HepG2 (cell line): ENCODE data around the gene SRC. TPM values are rescaled to one million over a fixed set of nuclear protein-coding genes. Genes with fewer than 3 reads are reported as not detected.

Experiments used
- ARNT ChIP-seq: fragments of 450-650 bp; IDR thresholded peaks from 2 replicates; pipeline ENCODE4 v1.6.1; 2017
- JUND ChIP-seq: sonication (generic); formaldehyde crosslinking; IDR thresholded peaks from 2 replicates; pipeline ENCODE4 v1.8.0; 2022; ENCODE audit warnings: mild to moderate bottlenecking, missing genetic modification reagents
- KDM2A ChIP-seq: sonication (generic); formaldehyde crosslinking; IDR thresholded peaks from 2 replicates; pipeline ENCODE4 v1.4.0; 2020; ENCODE audit warnings: low read depth, missing genetic modification reagents, borderline replicate concordance
- NFKBIZ ChIP-seq: IDR thresholded peaks from 2 replicates; pipeline ENCODE4 v1.6.1; 2018; ENCODE audit warnings: missing genetic modification reagents, missing compliant biosample characterization
- NFYC ChIP-seq: IDR thresholded peaks from 2 replicates; pipeline ENCODE4 v1.6.1; 2016; ENCODE audit warnings: missing genetic modification reagents, missing compliant biosample characterization
- NR3C1 ChIP-seq: sonication (generic); formaldehyde crosslinking; IDR thresholded peaks from 2 replicates; pipeline ENCODE4 v1.4.0; 2020; ENCODE audit warnings: missing genetic modification reagents
- THYN1 ChIP-seq: sonication (generic); formaldehyde crosslinking; IDR thresholded peaks from 2 replicates; pipeline ENCODE4 v1.8.1; 2023; ENCODE audit warnings: low read depth, mild to moderate bottlenecking, moderate library complexity, missing genetic modification reagents, borderline replicate concordance
- TP53 ChIP-seq: sonication (generic); formaldehyde crosslinking; conservative IDR thresholded peaks from 2 replicates; pipeline ENCODE4 v1.4.0; 2020; ENCODE audit warnings: missing genetic modification reagents
- ZFP1 ChIP-seq: IDR thresholded peaks from 2 replicates; pipeline ENCODE4 v1.6.1; 2016
- ZNF136 ChIP-seq: sonication (generic); formaldehyde crosslinking; IDR thresholded peaks from 2 replicates; pipeline ENCODE4 v1.8.1; 2022; ENCODE audit warnings: low read depth, mild to moderate bottlenecking, moderate library complexity, missing genetic modification reagents
- ZNF549 ChIP-seq: sonication (generic); formaldehyde crosslinking; IDR thresholded peaks from 2 replicates; pipeline ENCODE4 v1.5.0; 2020; ENCODE audit warnings: missing genetic modification reagents
- ZNF672 ChIP-seq: sonication (generic); formaldehyde crosslinking; IDR thresholded peaks from 2 replicates; pipeline ENCODE4 v1.8.1; 2022; ENCODE audit warnings: missing genetic modification reagents
- ZNF747 ChIP-seq: sonication (generic); formaldehyde crosslinking; IDR thresholded peaks from 2 replicates; pipeline ENCODE4 v1.8.1; 2023; ENCODE audit warnings: missing genetic modification reagents, mild to moderate bottlenecking, borderline replicate concordance
- ZSCAN31 ChIP-seq: sonication (generic); formaldehyde crosslinking; IDR thresholded peaks from 2 replicates; pipeline ENCODE4 v1.5.0; 2020; ENCODE audit warnings: low read depth, mild to moderate bottlenecking, missing genetic modification reagents
- polyA plus RNA-seq, 8 experiments: library from polyadenylated mRNA; depleted of rRNA in 3 of 8; stranded (reverse) in 7 of 8; unstranded in 1 of 8; fragments of >200 nt; fragmentation: Illumina TruSeq in 4 of 8; extraction: Trizol in 4 of 8; gene quantifications; 2 replicates each; pipeline versions ENCODE4 v1.2.1 to v1.2.3, GENCODE V29; 2011 to 2016; ENCODE audit warnings: low read depth in 4 of 8, missing spikeins in 1 of 8, mixed read lengths in 1 of 8; ENCODE audit not compliant: insufficient read depth in 1 of 8
- total RNA-seq, 5 experiments: library from RNA; depleted of rRNA; stranded (reverse); fragments of >200 nt; fragmentation: Illumina TruSeq; extraction: Trizol; gene quantifications; 2 replicates each; pipeline ENCODE4 v1.2.3, GENCODE V29; 2016; ENCODE audit warnings: low read depth in 1 of 5
- TF ChIP-seq, protein P1 (sequence below), 2 experiments: sonication (generic) in 1 of 2; formaldehyde crosslinking in 1 of 2; IDR thresholded peaks; 2 replicates each; pipeline versions ENCODE4 v1.6.1 to v1.9.0; 2014 to 2022; ENCODE audit warnings: antibody characterized with exemption in 1 of 2, borderline replicate concordance in 1 of 2, inconsistent platforms in 1 of 2, low read depth in 1 of 2, missing genetic modification reagents in 1 of 2
- TF ChIP-seq, protein P2 (sequence below), 2 experiments: fragments of 450-650 bp in 1 of 2; sonication (generic) in 1 of 2; formaldehyde crosslinking; IDR thresholded peaks; 2 replicates each; pipeline versions ENCODE4 v1.5.0 to v1.8.0; 2020 to 2022; ENCODE audit warnings: mild to moderate bottlenecking in 1 of 2, missing genetic modification reagents in 1 of 2
- TF ChIP-seq, protein P3 (sequence below): sonication (generic); formaldehyde crosslinking; IDR thresholded peaks from 2 replicates; pipeline ENCODE4 v1.4.0; 2020; ENCODE audit warnings: missing genetic modification reagents
- TF ChIP-seq, protein P4 (sequence below): sonication (generic); formaldehyde crosslinking; IDR thresholded peaks from 2 replicates; pipeline ENCODE4 v1.8.0; 2022; ENCODE audit warnings: missing genetic modification reagents, mild to moderate bottlenecking, borderline replicate concordance
- TF ChIP-seq, protein P5 (sequence below): sonication (generic); formaldehyde crosslinking; IDR thresholded peaks from 2 replicates; pipeline ENCODE4 v1.5.0; 2020; ENCODE audit warnings: mild to moderate bottlenecking, missing genetic modification reagents

The SRC gene
- total and polyA plus RNA-seq, 2 of the 13 experiments (the other 11 are each of a cell fraction or from before 2014, with no cell fraction given), result 54.7 to 192 TPM

DNA sequence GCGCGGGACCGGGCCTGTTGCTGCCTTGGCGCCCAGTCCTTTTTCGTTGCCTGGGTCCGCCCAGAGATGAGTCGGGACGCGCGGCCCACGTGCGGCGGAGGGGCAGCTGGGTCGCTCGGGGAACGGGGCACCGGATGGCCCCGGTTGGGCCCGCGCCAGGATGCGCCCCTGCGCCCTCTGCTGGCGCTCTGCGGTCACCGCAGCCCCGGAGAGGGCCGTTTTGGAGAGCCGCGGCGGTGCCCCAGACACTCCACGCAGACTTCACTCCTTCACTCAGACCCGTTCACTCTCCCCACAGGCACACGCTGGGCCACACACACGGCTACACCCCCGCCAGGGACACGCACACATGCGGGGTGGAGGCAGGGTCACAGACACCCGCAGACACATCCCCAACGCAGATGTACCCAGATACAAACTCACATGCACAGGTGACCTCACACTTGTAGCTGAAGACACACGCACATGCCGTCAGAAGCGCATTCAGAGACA is 38.8 kb downstream of the SRC start (continued):
- TF ChIP-seq, protein P1, sequence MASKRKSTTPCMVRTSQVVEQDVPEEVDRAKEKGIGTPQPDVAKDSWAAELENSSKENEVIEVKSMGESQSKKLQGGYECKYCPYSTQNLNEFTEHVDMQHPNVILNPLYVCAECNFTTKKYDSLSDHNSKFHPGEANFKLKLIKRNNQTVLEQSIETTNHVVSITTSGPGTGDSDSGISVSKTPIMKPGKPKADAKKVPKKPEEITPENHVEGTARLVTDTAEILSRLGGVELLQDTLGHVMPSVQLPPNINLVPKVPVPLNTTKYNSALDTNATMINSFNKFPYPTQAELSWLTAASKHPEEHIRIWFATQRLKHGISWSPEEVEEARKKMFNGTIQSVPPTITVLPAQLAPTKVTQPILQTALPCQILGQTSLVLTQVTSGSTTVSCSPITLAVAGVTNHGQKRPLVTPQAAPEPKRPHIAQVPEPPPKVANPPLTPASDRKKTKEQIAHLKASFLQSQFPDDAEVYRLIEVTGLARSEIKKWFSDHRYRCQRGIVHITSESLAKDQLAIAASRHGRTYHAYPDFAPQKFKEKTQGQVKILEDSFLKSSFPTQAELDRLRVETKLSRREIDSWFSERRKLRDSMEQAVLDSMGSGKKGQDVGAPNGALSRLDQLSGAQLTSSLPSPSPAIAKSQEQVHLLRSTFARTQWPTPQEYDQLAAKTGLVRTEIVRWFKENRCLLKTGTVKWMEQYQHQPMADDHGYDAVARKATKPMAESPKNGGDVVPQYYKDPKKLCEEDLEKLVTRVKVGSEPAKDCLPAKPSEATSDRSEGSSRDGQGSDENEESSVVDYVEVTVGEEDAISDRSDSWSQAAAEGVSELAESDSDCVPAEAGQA (IDR thresholded peaks at IDR 0.05; ENCODE audit: low read depth), result no peak
- TF ChIP-seq, protein P1 (CRISPR knock-in tag; IDR thresholded peaks at IDR 0.05; ENCODE audit: borderline replicate concordance), result no peak
- peak; percentile 38; the same call in 1 of the 2 replicates for TF ChIP-seq ZNF672
- no peak for TF ChIP-seq NFKBIZ (CRISPR knock-in tag)
- TF ChIP-seq ZNF136, result no peak
- TF ChIP-seq TP53 (CRISPR knock-in tag), result no peak
- no peak for TF ChIP-seq NR3C1
- no peak for TF ChIP-seq ZNF549 (CRISPR knock-in tag)
- TF ChIP-seq, protein P2, sequence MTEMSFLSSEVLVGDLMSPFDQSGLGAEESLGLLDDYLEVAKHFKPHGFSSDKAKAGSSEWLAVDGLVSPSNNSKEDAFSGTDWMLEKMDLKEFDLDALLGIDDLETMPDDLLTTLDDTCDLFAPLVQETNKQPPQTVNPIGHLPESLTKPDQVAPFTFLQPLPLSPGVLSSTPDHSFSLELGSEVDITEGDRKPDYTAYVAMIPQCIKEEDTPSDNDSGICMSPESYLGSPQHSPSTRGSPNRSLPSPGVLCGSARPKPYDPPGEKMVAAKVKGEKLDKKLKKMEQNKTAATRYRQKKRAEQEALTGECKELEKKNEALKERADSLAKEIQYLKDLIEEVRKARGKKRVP (CRISPR knock-in tag; IDR thresholded peaks at IDR 0.05), result no peak
- TF ChIP-seq JUND, result no peak
- TF ChIP-seq THYN1 (CRISPR knock-in tag), result no peak
- TF ChIP-seq, protein P3, sequence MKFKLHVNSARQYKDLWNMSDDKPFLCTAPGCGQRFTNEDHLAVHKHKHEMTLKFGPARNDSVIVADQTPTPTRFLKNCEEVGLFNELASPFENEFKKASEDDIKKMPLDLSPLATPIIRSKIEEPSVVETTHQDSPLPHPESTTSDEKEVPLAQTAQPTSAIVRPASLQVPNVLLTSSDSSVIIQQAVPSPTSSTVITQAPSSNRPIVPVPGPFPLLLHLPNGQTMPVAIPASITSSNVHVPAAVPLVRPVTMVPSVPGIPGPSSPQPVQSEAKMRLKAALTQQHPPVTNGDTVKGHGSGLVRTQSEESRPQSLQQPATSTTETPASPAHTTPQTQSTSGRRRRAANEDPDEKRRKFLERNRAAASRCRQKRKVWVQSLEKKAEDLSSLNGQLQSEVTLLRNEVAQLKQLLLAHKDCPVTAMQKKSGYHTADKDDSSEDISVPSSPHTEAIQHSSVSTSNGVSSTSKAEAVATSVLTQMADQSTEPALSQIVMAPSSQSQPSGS (CRISPR knock-in tag), result peak; percentile 23; the same call in 1 of the 2 replicates
- TF ChIP-seq, protein P4, sequence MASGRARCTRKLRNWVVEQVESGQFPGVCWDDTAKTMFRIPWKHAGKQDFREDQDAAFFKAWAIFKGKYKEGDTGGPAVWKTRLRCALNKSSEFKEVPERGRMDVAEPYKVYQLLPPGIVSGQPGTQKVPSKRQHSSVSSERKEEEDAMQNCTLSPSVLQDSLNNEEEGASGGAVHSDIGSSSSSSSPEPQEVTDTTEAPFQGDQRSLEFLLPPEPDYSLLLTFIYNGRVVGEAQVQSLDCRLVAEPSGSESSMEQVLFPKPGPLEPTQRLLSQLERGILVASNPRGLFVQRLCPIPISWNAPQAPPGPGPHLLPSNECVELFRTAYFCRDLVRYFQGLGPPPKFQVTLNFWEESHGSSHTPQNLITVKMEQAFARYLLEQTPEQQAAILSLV, result no peak; the same call in 1 of the 2 replicates
- TF ChIP-seq ZFP1 (CRISPR knock-in tag), result no peak
- TF ChIP-seq ZSCAN31 (CRISPR knock-in tag), result no peak; the same call in 1 of the 2 replicates
- no peak for TF ChIP-seq ARNT
- peak; percentile 50; the same call in 1 of the 2 replicates for TF ChIP-seq ZNF747 (CRISPR knock-in tag)
- no peak for TF ChIP-seq NFYC
- TF ChIP-seq, protein P5, sequence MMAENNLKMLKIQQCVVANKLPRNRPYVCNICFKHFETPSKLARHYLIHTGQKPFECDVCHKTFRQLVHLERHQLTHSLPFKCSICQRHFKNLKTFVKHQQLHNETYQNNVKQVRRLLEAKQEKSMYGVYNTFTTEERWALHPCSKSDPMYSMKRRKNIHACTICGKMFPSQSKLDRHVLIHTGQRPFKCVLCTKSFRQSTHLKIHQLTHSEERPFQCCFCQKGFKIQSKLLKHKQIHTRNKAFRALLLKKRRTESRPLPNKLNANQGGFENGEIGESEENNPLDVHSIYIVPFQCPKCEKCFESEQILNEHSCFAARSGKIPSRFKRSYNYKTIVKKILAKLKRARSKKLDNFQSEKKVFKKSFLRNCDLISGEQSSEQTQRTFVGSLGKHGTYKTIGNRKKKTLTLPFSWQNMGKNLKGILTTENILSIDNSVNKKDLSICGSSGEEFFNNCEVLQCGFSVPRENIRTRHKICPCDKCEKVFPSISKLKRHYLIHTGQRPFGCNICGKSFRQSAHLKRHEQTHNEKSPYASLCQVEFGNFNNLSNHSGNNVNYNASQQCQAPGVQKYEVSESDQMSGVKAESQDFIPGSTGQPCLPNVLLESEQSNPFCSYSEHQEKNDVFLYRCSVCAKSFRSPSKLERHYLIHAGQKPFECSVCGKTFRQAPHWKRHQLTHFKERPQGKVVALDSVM (CRISPR knock-in tag), result no peak; the same call in 1 of the 2 replicates
- peak; percentile 59; the same call in 1 of the 2 replicates for TF ChIP-seq KDM2A
